SK-N-SH treated with all-trans-retinoic acid at 6 μM for 48 hours (cell line): ENCODE data around the gene TTC31.

Experiments
- ATAC-seq: fragments of 200-7000 bp; cut with Tn5 transposase; 3 replicates; pipeline ENCODE4 v1.9.1; 2020; ENCODE audit warnings: mild to moderate bottlenecking, moderate library complexity
- ARNTL ChIP-seq: fragments of 450-650 bp; formaldehyde crosslinking; IDR thresholded peaks from 2 replicates; pipeline ENCODE4 v1.5.0; 2020; ENCODE audit warnings: low read depth, mild to moderate bottlenecking, moderate library complexity, borderline replicate concordance
- BACH2 ChIP-seq: fragments of 250-450 bp; sonication (Bioruptor Pico); IDR thresholded peaks from 2 replicates; pipeline ENCODE4 v1.9.0; 2021; ENCODE audit warnings: mild to moderate bottlenecking, borderline replicate concordance
- CREB5 ChIP-seq: fragments of 250-450 bp; sonication (Bioruptor Pico); IDR thresholded peaks from 2 replicates; pipeline ENCODE4 v1.5.1; 2020; ENCODE audit warnings: low read depth, mild to moderate bottlenecking, moderate library complexity
- CSDC2 ChIP-seq: fragments of 250-450 bp; sonication (Bioruptor Pico); IDR thresholded peaks from 2 replicates; pipeline ENCODE4 v1.5.0; 2020; ENCODE audit warnings: mild to moderate bottlenecking, moderate library complexity
- CSRNP3 ChIP-seq: fragments of 250-450 bp; sonication (Bioruptor Pico); IDR thresholded peaks from 2 replicates; pipeline ENCODE4 v1.5.1; 2021; ENCODE audit warnings: mild to moderate bottlenecking, moderate library complexity
- ESRRG ChIP-seq: fragments of 250-450 bp; sonication (Bioruptor Pico); IDR thresholded peaks from 2 replicates; pipeline ENCODE4 v1.6.1; 2021; ENCODE audit warnings: mild to moderate bottlenecking
- GLIS3 ChIP-seq: fragments of 250-450 bp; sonication (Bioruptor Pico); IDR thresholded peaks from 2 replicates; pipeline ENCODE4 v1.5.0; 2020; ENCODE audit warnings: mild to moderate bottlenecking, moderate library complexity
- OSR1 ChIP-seq: fragments of 250-450 bp; sonication (Bioruptor Pico); IDR thresholded peaks from 2 replicates; pipeline ENCODE4 v1.8.0; 2022; ENCODE audit warnings: moderate library complexity, mild to moderate bottlenecking, inconsistent platforms
- PATZ1 ChIP-seq: fragments of 250-450 bp; sonication (Bioruptor Pico); IDR thresholded peaks from 2 replicates; pipeline ENCODE4 v1.8.0; 2020; ENCODE audit warnings: mild to moderate bottlenecking, moderate library complexity, borderline replicate concordance
- POU6F1 ChIP-seq: fragments of 250-450 bp; sonication (Bioruptor Pico); IDR thresholded peaks from 2 replicates; pipeline ENCODE4 v1.8.0; 2021; ENCODE audit warnings: low read depth, mild to moderate bottlenecking, moderate library complexity, borderline replicate concordance
- PPARA ChIP-seq: fragments of 250-450 bp; sonication (Bioruptor Pico); IDR thresholded peaks from 2 replicates; pipeline ENCODE4 v1.5.0; 2020; ENCODE audit warnings: mild to moderate bottlenecking, borderline replicate concordance
- SNAI2 ChIP-seq: fragments of 250-450 bp; sonication (Bioruptor Pico); IDR thresholded peaks from 2 replicates; pipeline ENCODE4 v1.5.0; 2020; ENCODE audit warnings: mild to moderate bottlenecking, moderate library complexity
- TCF4 ChIP-seq: fragments of 250-450 bp; sonication (Bioruptor Pico); IDR thresholded peaks from 2 replicates; pipeline ENCODE4 v1.8.0; 2021; ENCODE audit warnings: mild to moderate bottlenecking, moderate library complexity, borderline replicate concordance
- ZC3H10 ChIP-seq: fragments of 250-450 bp; sonication (Bioruptor Pico); IDR thresholded peaks from 2 replicates; pipeline ENCODE4 v1.5.1; 2021; ENCODE audit warnings: mild to moderate bottlenecking, moderate library complexity
- ZFP3 ChIP-seq: fragments of 250-450 bp; sonication (Bioruptor Pico); IDR thresholded peaks from 2 replicates; pipeline ENCODE4 v1.5.0; 2020; ENCODE audit warnings: mild to moderate bottlenecking, moderate library complexity
- ZFP30 ChIP-seq: fragments of 450-650 bp; formaldehyde crosslinking; IDR thresholded peaks from 2 replicates; pipeline ENCODE4 v1.5.0; 2022; ENCODE audit warnings: mild to moderate bottlenecking, moderate library complexity
- ZNF8 ChIP-seq: fragments of 450-650 bp; formaldehyde crosslinking; IDR thresholded peaks from 2 replicates; pipeline ENCODE4 v1.5.0; 2020; ENCODE audit warnings: mild to moderate bottlenecking, moderate library complexity

TTC31 gene

GRCh38 chr2:74436848-74437695, 45.8 kb upstream of the TTC31 start (continued):
- TF ChIP-seq TCF4 (no peak), CSDC2 (CRISPR knock-in tag) (no peak)

- no peak for TF ChIP-seq CSDC2 (CRISPR knock-in tag)
- no peak for TF ChIP-seq ZFP3 (CRISPR knock-in tag)
- TF ChIP-seq ZFP30 (CRISPR knock-in tag): no peak
- TF ChIP-seq PATZ1: no peak
- TF ChIP-seq, all 23 proteins: peak for 0
- no peak for ATAC-seq
Observed at GRCh38 chr2:74438248-74438647, 44.6 kb upstream of the TTC31 start.

- TF ChIP-seq CREB5 (CRISPR knock-in tag): no peak
- no peak for TF ChIP-seq ZNF8 (CRISPR knock-in tag)
- TF ChIP-seq ZFP30 (CRISPR knock-in tag): no peak
- no peak for TF ChIP-seq CSRNP3 (CRISPR knock-in tag)
- TF ChIP-seq ZC3H10 (CRISPR knock-in tag): no peak
- TF ChIP-seq, all 23 proteins: peak for 0
- no peak; the same call in 1 of the 3 replicates for ATAC-seq
Observed at GRCh38 chr2:74439373-74439772, 43.5 kb upstream of the TTC31 start.

- peak; percentile 81 for ATAC-seq
- TF ChIP-seq SNAI2 (CRISPR knock-in tag) (no peak), PATZ1 (no peak), CSDC2 (CRISPR knock-in tag) (no peak), ARNTL (CRISPR knock-in tag) (no peak), OSR1 (no peak), GLIS3 (no peak), BACH2 (no peak), POU6F1 (CRISPR knock-in tag) (no peak), CREB5 (CRISPR knock-in tag) (no peak), PPARA (CRISPR knock-in tag) (no peak), ESRRG (CRISPR knock-in tag) (no peak), ZNF8 (CRISPR knock-in tag) (no peak)
Observed at GRCh38 chr2:74439803-74440377, 43.0 kb upstream of the TTC31 start.
